Immature natural killer cell (primary cell): ENCODE data around the gene SH3YL1. TPM values are rescaled to one million over a fixed set of nuclear protein-coding genes. Genes with fewer than 3 reads are reported as not detected.

Source experiments
- DNase-seq, 3 donors: peaks; one replicate each; pipeline ENCODE4 v3.0.0; 2022; ENCODE audit warnings: mixed read lengths in 1 of 3
- H3K27ac Mint-ChIP-seq, 6 donors: one replicate each; pipeline ENCODE4 v1.8.0; 2020; ENCODE audit warnings: mixed read lengths in 6 of 6, mild to moderate bottlenecking in 5 of 6, inconsistent platforms in 4 of 6, moderate library complexity in 3 of 6
- H3K27me3 Mint-ChIP-seq, 3 donors: one replicate each; pipeline ENCODE4 v1.8.0; 2020 to 2021; ENCODE audit warnings: low read depth in 3 of 3, mild to moderate bottlenecking in 3 of 3, mixed read lengths in 3 of 3, moderate library complexity in 3 of 3, inconsistent platforms in 1 of 3
- H3K36me3 Mint-ChIP-seq, 3 donors: one replicate each; pipeline ENCODE4 v1.8.0; 2020; ENCODE audit warnings: mixed read lengths in 3 of 3, inconsistent platforms in 2 of 3, mild to moderate bottlenecking in 2 of 3
- H3K4me1 Mint-ChIP-seq, 2 donors: one replicate each; pipeline ENCODE4 v1.8.0; 2020; ENCODE audit warnings: inconsistent platforms in 2 of 2, mild to moderate bottlenecking in 2 of 2, mixed read lengths in 2 of 2, moderate library complexity in 1 of 2
- H3K4me3 Mint-ChIP-seq, 5 donors: one replicate each; pipeline ENCODE4 v1.8.0; 2020; ENCODE audit warnings: mild to moderate bottlenecking in 5 of 5, mixed read lengths in 5 of 5, inconsistent platforms in 3 of 5, moderate library complexity in 3 of 5
- H3K9me3 Mint-ChIP-seq, 6 donors: one replicate each; pipeline ENCODE4 v1.8.0; 2020; ENCODE audit warnings: mild to moderate bottlenecking in 6 of 6, mixed read lengths in 6 of 6, inconsistent platforms in 4 of 6, moderate library complexity in 3 of 6
- polyA plus RNA-seq, 3 donors: library from polyadenylated mRNA; unstranded; fragments of 300-500 nt; fragmentation: Illumina TruSeq; gene quantifications; one replicate each; pipeline ENCODE4 v1.2.3, GENCODE V29; 2021

Gene SH3YL1
- polyA plus RNA-seq, 3 donors from 2014 or later = 20.8 to 29.5 (median 23.0) TPM

DNA sequence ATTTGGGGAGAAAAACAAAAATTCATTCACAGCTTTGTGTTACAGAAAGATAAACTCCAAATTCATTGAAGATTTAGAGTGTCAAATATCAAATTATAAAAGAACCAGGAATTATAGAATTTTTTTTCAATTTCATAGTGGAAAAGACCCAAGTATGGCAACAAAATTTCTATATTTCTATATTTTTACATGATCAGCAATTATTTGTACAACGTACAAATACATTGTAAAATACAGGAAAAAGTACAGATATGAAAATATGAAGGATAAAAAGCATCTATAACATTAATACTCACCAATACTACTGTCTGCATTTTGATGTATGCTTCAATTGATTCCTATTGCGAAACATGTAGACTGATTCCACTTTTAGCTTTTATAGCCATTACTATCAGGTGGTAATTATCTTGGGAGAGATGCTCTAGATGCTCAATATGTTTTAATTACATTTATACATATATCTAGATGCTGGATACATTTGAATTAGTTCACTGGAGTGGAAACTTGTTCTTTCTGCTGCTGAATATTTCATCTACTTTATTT, 4.0 kb downstream of the SH3YL1 start:
- Mint-ChIP-seq H3K36me3 (peaks cover 0 to 19% (median 10%) of the 10 kb centered on the region in 3 donors), H3K27ac (no peak overlapping the region), H3K27me3 (peaks cover 3 to 8% (median 3%) of the 10 kb centered on the region in 3 donors), H3K9me3 (peaks cover 0 to 7% (median 0%) of the 10 kb centered on the region in 6 donors), H3K4me1 (peaks cover 14 to 20% of the 10 kb centered on the region in 2 donors), H3K4me3 (no peak overlapping the region)
- no peak for DNase-seq

DNA sequence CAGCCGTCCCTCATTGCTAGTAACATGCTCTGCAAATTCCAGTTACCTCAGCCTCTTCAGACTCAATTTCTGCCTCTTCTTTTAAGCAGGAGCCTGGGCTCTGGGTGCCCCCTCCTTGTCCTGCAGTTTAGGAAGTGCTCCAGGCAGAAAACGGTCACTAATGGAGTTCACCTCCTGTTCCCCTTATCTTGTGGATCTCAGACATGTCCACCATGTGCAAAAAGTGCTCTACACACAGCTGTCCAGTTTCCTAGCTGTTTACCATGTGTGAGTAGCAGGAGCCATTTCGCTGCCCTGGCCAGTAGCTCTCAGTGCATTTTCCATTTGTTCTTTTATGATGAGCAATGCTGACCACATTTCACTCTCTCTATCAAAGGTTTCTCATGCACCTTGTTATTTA, 4.9 kb downstream of the SH3YL1 start:
- Mint-ChIP-seq H3K36me3 (peaks cover 0 to 19% (median 10%) of the 10 kb centered on the region in 3 donors), H3K9me3 (peaks cover 0 to 8% (median 0%) of the 10 kb centered on the region in 6 donors), H3K4me3 (no peak overlapping the region), H3K27me3 (peaks cover 0 to 5% (median 0%) of the 10 kb centered on the region in 3 donors), H3K4me1 (peaks cover 13 to 20% of the 10 kb centered on the region in 2 donors), H3K27ac (no peak overlapping the region)
- no peak for DNase-seq

DNA sequence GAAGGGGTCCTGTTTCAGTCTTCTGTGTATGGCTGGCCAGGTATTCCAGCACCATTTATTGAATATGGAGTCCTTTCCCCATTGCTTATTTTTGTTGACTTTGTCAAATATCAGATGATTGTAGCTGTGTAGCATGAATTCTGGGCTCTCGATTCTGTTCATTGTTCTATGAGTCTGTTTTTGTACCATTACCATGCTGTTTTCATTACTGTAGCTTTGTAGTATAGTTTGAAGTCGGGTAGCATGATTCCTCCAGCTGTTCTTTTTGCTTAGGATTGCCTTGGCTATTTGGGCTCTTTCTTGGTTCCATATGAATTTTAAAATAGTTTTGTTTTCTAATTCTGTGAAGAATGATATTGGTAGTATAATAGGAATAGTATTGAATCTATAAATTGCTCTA, 6.0 kb downstream of the SH3YL1 start:
- H3K36me3 Mint-ChIP-seq = peaks cover 0 to 19% (median 10%) of the 10 kb centered on the region in 3 donors
- peaks cover 0 to 8% (median 0%) of the 10 kb centered on the region in 6 donors for H3K9me3 Mint-ChIP-seq
- no peak overlapping the region for H3K4me3 Mint-ChIP-seq

DNA sequence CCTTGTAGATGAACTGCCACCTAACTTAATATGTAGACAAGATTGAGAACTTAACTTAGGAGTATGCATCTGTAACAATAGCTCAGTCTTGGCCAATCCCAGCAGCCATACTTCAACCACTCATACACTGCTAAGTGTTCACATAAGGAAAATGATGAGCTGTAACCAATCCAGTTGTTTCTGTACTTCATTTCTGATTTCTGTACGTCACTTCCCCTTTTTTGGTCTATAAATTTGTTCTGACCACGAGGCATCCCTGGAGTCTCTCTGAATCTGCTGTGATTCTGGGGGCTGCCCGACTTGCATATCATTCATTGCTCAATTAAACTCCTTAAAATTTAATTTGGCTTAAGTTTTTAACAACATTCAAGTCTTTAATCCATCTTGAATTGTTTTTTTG, 6.4 kb downstream of the SH3YL1 start:
- H3K4me3 Mint-ChIP-seq = no peak overlapping the region
- H3K27me3 Mint-ChIP-seq = no peaks in the 10 kb centered on the region
- H3K27ac Mint-ChIP-seq = no peak overlapping the region
- H3K9me3 Mint-ChIP-seq = peaks cover 0 to 8% (median 0%) of the 10 kb centered on the region in 6 donors
- DNase-seq = no peak
- peaks cover 3 to 7% of the 10 kb centered on the region in 2 donors for H3K4me1 Mint-ChIP-seq
- H3K36me3 Mint-ChIP-seq = peaks cover 0 to 19% (median 10%) of the 10 kb centered on the region in 3 donors

More for the DNA sequence above, 6.0 kb downstream of the SH3YL1 start:
- Mint-ChIP-seq H3K4me1 (peaks cover 7 to 11% of the 10 kb centered on the region in 2 donors), H3K27ac (no peak overlapping the region), H3K27me3 (no peaks in the 10 kb centered on the region)
- DNase-seq = no peak

DNA sequence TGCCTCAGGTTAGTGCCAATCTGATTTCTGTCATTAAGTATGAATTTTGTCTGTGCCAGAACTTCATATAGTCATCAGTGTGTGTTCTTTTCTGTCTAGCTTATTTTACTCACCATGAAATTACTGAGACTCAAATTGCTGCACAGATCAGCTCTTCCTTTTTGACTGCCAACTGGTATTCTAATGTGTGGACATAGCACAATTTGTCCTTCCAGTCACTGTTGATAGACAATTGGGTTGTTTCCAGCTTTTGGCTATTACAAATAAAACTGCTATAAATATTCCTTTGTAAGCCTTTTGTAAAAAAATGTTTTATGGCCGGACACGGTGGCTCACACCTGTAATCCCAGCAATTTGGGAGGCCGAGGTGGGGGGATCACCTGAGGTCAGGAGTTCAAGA, 7.7 kb downstream of the SH3YL1 start:
- H3K36me3 Mint-ChIP-seq = peaks cover 0 to 32% (median 21%) of the 10 kb centered on the region in 3 donors
- peaks cover 0 to 10% (median 0%) of the 10 kb centered on the region in 6 donors for H3K9me3 Mint-ChIP-seq
- peaks cover 0 to 2% (median 0%) of the 10 kb centered on the region in 3 donors for H3K27me3 Mint-ChIP-seq
- no peak overlapping the region for H3K4me3 Mint-ChIP-seq
- no peak overlapping the region for H3K27ac Mint-ChIP-seq
- no peaks in the 10 kb centered on the region for H3K4me1 Mint-ChIP-seq
- no peak for DNase-seq

DNA sequence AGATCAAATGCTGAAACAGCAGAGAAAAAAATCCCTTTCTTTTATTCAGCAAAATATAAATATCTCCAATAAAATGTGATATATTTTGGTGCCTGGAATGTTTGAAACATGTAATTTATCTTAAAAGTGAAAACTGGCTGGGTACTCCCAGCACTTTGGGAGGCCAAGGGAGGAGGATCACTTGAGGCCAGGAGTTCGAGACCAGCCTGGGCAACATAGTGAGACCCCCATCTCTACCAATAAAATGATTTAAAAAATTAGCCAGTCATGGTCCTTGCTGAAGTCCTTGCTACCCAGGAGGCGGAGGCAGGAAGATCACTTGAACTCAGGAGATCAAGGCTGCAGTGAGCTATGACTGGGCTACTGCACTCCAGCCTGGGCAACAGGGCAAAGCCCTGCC, 8.6 kb downstream of the SH3YL1 start:
- no peak overlapping the region for H3K27ac Mint-ChIP-seq
- peaks cover 0 to 2% (median 0%) of the 10 kb centered on the region in 3 donors for H3K27me3 Mint-ChIP-seq
- peaks cover 0 to 10% (median 0%) of the 10 kb centered on the region in 6 donors for H3K9me3 Mint-ChIP-seq
- H3K4me1 Mint-ChIP-seq = no peaks in the 10 kb centered on the region
- no peak for DNase-seq
- peaks cover 0 to 33% (median 23%) of the 10 kb centered on the region in 3 donors for H3K36me3 Mint-ChIP-seq
- H3K4me3 Mint-ChIP-seq = no peak overlapping the region

DNA sequence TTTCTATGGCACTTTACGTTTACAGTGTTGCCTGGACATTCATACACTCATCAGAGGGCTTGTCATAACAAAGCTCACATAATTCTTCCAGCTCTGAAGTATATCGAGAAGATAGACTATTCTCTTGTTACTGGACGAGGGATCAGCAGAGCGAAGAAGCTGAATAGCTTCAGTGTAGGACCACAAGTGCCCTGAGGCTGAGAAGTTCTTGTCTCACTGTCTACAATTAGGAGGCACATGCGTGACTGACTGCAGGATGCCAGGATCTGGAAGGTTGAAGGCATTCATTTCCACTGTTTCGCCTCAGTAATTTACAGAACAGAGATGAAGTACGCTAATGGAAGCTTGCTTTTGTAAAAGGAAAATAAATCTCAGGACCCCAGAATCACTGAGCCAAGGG, 9.6 kb downstream of the SH3YL1 start:
- Mint-ChIP-seq H3K27me3 (peaks cover 0 to 2% (median 0%) of the 10 kb centered on the region in 3 donors), H3K9me3 (peaks cover 0 to 10% (median 0%) of the 10 kb centered on the region in 6 donors), H3K4me1 (no peaks in the 10 kb centered on the region), H3K36me3 (peaks cover 7 to 37% (median 30%) of the 10 kb centered on the region in 3 donors), H3K27ac (no peak overlapping the region), H3K4me3 (no peak overlapping the region)
- no peak for DNase-seq

DNA sequence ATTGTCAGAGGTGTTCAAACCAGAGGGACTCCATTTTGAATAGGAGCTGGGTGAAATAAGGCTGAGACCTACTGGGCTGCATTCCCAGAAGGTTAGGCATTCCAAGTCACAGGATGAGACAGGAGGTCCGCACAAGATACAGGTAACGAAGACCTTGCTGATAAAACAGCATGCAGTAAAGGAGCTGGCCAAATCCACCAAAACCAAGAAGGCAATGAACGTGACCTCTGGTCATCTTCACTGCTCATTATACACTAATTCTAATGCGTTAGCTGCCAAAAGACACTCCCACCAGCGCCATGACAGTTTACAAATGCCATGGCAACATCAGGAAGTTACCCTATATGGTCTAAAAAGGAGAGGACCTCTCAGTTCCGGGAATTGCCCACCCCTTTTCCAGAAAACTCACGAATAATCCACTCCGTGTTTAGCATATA, 10.6 kb downstream of the SH3YL1 start:
- Mint-ChIP-seq H3K4me1 (no peaks in the 10 kb centered on the region), H3K36me3 (peaks cover 10 to 34% (median 33%) of the 10 kb centered on the region in 3 donors), H3K27me3 (peaks cover 0 to 2% (median 0%) of the 10 kb centered on the region in 3 donors), H3K9me3 (peaks cover 0 to 3% (median 0%) of the 10 kb centered on the region in 6 donors), H3K27ac (no peak overlapping the region), H3K4me3 (no peak overlapping the region)
- DNase-seq = no peak

DNA sequence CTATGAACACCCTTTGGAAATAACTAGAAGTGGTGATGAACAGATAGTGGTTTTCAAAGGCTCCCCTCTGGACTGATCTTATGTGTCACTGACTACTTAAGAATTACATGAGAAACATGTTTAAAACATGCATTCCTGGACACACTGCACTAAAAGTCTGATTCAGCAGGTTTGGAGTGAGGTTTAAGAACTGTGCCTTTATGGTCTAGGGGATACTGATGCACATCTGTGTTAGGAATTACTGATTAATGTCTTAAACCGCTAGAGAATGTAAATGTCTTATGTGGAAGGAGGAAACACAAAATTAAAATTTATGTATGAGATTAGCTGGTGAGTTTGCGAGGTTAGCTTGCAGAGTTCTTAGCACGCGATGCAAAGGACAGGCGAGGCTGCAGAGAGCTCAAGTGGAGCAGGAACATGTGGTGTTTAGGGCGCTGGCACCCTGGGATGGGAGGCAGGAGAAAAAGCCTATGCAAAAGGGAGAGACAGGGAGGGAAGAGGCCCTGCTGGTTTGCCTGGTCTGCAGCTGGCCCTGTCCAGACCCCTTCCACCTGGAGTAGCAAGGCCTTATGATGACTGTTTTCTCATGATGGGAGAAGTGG, 11.7 kb downstream of the SH3YL1 start:
- peaks cover 0 to 2% (median 0%) of the 10 kb centered on the region in 3 donors for H3K27me3 Mint-ChIP-seq
- no peaks in the 10 kb centered on the region for H3K4me1 Mint-ChIP-seq
- peaks cover 10 to 35% (median 33%) of the 10 kb centered on the region in 3 donors for H3K36me3 Mint-ChIP-seq
- H3K9me3 Mint-ChIP-seq = peaks cover 0 to 3% (median 0%) of the 10 kb centered on the region in 6 donors
- H3K4me3 Mint-ChIP-seq = no peak overlapping the region
- no peak overlapping the region for H3K27ac Mint-ChIP-seq
- DNase-seq = no peak

DNA sequence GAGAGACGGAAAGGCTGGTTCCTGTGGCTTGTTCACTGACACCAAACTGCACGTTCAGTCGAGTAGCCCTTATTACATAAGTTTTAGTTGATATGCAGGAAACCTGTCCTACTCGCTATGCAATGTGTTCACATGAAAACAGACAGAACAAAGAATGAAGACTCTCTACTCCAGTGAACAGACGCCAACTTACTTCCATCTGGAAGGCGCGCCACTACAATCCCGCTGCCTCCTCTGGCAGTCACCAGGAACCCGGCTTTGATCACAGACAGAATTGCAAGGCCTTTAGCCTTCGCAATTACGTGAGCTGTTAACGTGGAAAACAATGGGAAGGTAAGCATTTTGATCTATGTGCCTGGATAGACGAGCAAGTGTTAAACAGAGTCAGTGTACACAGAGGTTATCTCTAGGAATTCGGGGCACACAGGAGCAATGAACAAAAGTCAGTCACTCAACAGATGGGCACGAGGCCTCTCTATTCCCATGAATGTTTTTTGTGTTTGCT, 14.2 kb downstream of the SH3YL1 start:
- Mint-ChIP-seq H3K4me3 (no peak overlapping the region), H3K27ac (no peak overlapping the region), H3K36me3 (peaks cover 13 to 42% (median 36%) of the 10 kb centered on the region in 3 donors), H3K9me3 (peaks cover 0 to 2% (median 0%) of the 10 kb centered on the region in 6 donors), H3K4me1 (peaks cover 13 to 22% of the 10 kb centered on the region in 2 donors), H3K27me3 (peaks cover 0 to 3% (median 2%) of the 10 kb centered on the region in 3 donors)
- DNase-seq = no peak

DNA sequence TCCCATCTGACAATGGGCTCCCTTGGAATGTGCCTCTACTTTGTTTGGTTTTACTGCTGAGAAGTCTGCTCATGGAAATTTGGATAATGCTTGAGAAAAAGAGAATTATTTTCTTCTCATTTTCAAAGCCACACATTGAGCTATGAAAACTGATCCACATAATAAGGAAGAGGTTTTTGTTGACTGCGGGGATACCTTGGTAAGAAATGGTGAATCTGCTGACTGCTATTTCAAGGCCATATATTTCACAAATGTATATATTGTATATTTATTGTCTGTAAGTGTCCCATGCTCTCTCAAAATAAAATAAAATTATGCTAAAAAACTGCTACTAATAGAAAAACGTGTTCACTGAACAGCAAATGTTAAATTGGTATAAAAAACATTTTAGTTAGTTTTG, 15.1 kb downstream of the SH3YL1 start:
- H3K27me3 Mint-ChIP-seq = peaks cover 0 to 4% (median 2%) of the 10 kb centered on the region in 3 donors
- no peak for DNase-seq
- H3K36me3 Mint-ChIP-seq = peaks cover 15 to 44% (median 41%) of the 10 kb centered on the region in 3 donors
- H3K4me1 Mint-ChIP-seq = peaks cover 20 to 30% of the 10 kb centered on the region in 2 donors
- H3K27ac Mint-ChIP-seq = no peak overlapping the region
- H3K9me3 Mint-ChIP-seq = peaks cover 0 to 2% (median 0%) of the 10 kb centered on the region in 6 donors
- no peak overlapping the region for H3K4me3 Mint-ChIP-seq

DNA sequence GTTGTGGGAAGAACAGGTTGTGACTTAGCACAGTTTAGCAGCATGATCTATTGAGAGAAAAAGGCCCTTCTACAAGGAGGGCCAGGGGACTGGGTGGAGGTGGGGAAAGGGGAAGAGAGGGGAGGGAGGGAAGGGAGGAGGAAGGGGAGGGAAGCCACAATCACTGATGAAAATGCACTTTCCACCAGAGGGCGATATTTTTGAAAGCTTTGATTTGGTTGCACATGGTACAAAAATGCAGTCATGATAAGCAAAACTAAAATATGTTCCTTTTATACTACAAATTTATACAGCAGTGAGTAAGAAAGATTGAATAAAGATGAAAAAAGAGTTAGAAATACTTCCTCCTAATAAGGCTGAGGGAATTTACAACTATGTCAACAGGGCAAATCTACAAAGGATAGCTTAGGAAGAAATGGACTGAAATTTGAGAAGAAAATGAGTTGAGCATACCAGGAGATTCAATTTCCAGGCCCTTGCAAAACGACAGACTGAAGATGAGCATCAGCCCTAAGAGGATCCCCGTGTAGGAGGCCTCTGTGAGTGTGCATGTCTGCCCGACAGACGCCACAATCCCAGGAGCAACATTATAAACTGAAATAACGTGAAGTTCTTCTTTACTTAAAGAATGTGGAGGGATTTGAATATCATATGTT, 17.2 kb downstream of the SH3YL1 start:
- peaks cover 0 to 2% (median 0%) of the 10 kb centered on the region in 6 donors for H3K9me3 Mint-ChIP-seq
- peaks cover 0 to 2% (median 2%) of the 10 kb centered on the region in 3 donors for H3K27me3 Mint-ChIP-seq
- peaks cover 27 to 54% (median 53%) of the 10 kb centered on the region in 3 donors for H3K36me3 Mint-ChIP-seq
- DNase-seq = peak; percentile 32 to 51 (median 46)
- no peak overlapping the region for H3K4me3 Mint-ChIP-seq
- peak overlapping the region in 3 of 6 donors; percentile 1 to 38 (median 4) for H3K27ac Mint-ChIP-seq
- H3K4me1 Mint-ChIP-seq = peaks cover 22 to 37% of the 10 kb centered on the region in 2 donors

DNA sequence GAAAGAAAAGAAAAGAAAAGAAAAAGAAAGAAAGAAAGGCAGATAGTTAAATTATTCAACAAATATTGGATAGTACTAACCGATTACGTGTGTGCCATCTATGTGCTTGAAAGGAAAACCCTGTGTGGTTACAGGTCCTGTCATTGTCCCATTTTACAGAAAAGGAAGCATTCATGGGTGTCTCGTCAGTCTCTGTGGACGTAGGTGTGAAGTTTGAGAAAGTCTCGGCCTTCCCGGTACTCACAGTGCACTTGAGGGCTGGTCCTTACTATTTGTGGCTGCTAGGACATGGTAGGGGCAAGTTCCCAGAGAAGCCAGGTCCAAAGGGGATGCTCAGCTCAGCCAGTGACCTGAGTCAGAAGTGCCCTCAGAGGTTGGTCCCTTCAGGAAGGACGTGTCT, 19.3 kb downstream of the SH3YL1 start:
- peak overlapping the region in 1 of 5 donors; percentile 55 for H3K4me3 Mint-ChIP-seq
- peak overlapping the region; percentile 14 to 79 (median 56) for H3K27ac Mint-ChIP-seq
- peaks cover 0 to 2% (median 2%) of the 10 kb centered on the region in 3 donors for H3K27me3 Mint-ChIP-seq
- no peak for DNase-seq
- peaks cover 36 to 54% (median 54%) of the 10 kb centered on the region in 3 donors for H3K36me3 Mint-ChIP-seq
- H3K4me1 Mint-ChIP-seq = peaks cover 34 to 56% of the 10 kb centered on the region in 2 donors
- H3K9me3 Mint-ChIP-seq = peaks cover 0 to 4% (median 0%) of the 10 kb centered on the region in 6 donors
